ENCODE results near the gene NIPAL1. TPM values are rescaled to one million over a fixed set of nuclear protein-coding genes. Genes with fewer than 3 reads are reported as not detected.

Gene NIPAL1
- total RNA-seq, 1 donor from 2014 or later: 17.6 TPM

- no peak for TF ChIP-seq CTCF (IDR thresholded peaks at IDR 0.05; ENCODE audit: unreplicated experiment)
- H3K27me3 Mint-ChIP-seq: peaks cover 1% of the 10 kb centered on the region
- no peak for DNase-seq (ENCODE audit: low spot score, unreplicated experiment)
- H3K27ac Mint-ChIP-seq: no peak overlapping the region
- H3K4me3 Mint-ChIP-seq (ENCODE audit: low read depth): no peak overlapping the region
- peaks cover 1% of the 10 kb centered on the region for H3K36me3 Mint-ChIP-seq (ENCODE audit: insufficient read depth)
- H3K4me1 Mint-ChIP-seq (ENCODE audit: low read depth): peaks cover 35% of the 10 kb centered on the region
- H3K9me3 Mint-ChIP-seq (ENCODE audit: low read depth): peaks cover under 1% of the 10 kb centered on the region
Measured at GRCh38 chr4:48044298-48044697, 27.7 kb downstream of the NIPAL1 start.

GRCh38 chr4:48046059-48046458 is 29.5 kb downstream of the NIPAL1 start:
- Mint-ChIP-seq H3K27ac (no peak overlapping the region), H3K27me3 (peaks cover 4% of the 10 kb centered on the region), H3K9me3 (ENCODE audit: low read depth) (peaks cover 3% of the 10 kb centered on the region), H3K4me3 (ENCODE audit: low read depth) (no peak overlapping the region), H3K4me1 (ENCODE audit: low read depth) (peaks cover 35% of the 10 kb centered on the region), H3K36me3 (ENCODE audit: insufficient read depth) (no peaks in the 10 kb centered on the region)
- no peak for TF ChIP-seq CTCF (IDR thresholded peaks at IDR 0.05; ENCODE audit: unreplicated experiment)
- DNase-seq (ENCODE audit: low spot score, unreplicated experiment): no peak

- Mint-ChIP-seq H3K4me1 (ENCODE audit: low read depth) (peaks cover 28% of the 10 kb centered on the region), H3K4me3 (ENCODE audit: low read depth) (no peak overlapping the region), H3K27ac (peak overlapping the region; percentile 54), H3K9me3 (ENCODE audit: low read depth) (peaks cover 3% of the 10 kb centered on the region), H3K36me3 (ENCODE audit: insufficient read depth) (no peaks in the 10 kb centered on the region), H3K27me3 (peaks cover 4% of the 10 kb centered on the region)
- DNase-seq (ENCODE audit: low spot score, unreplicated experiment): no peak
- no peak for TF ChIP-seq CTCF (IDR thresholded peaks at IDR 0.05; ENCODE audit: unreplicated experiment)
Measured at GRCh38 chr4:48047421-48047844, 30.9 kb downstream of the NIPAL1 start.

GRCh38 chr4:48047896-48048295 is 31.3 kb downstream of the NIPAL1 start:
- DNase-seq (ENCODE audit: low spot score, unreplicated experiment): no peak
- Mint-ChIP-seq H3K9me3 (ENCODE audit: low read depth) (peaks cover 3% of the 10 kb centered on the region), H3K4me3 (ENCODE audit: low read depth) (no peak overlapping the region), H3K27ac (no peak overlapping the region), H3K36me3 (ENCODE audit: insufficient read depth) (no peaks in the 10 kb centered on the region), H3K27me3 (peaks cover 4% of the 10 kb centered on the region), H3K4me1 (ENCODE audit: low read depth) (peaks cover 24% of the 10 kb centered on the region)
- no peak for TF ChIP-seq CTCF (IDR thresholded peaks at IDR 0.05; ENCODE audit: unreplicated experiment)

GRCh38 chr4:48049483-48049882 is 32.9 kb downstream of the NIPAL1 start:
- Mint-ChIP-seq H3K4me1 (ENCODE audit: low read depth) (peaks cover 14% of the 10 kb centered on the region), H3K27ac (no peak overlapping the region), H3K4me3 (ENCODE audit: low read depth) (no peak overlapping the region), H3K9me3 (ENCODE audit: low read depth) (peaks cover 3% of the 10 kb centered on the region), H3K36me3 (ENCODE audit: insufficient read depth) (no peaks in the 10 kb centered on the region), H3K27me3 (peaks cover 4% of the 10 kb centered on the region)
- no peak for DNase-seq (ENCODE audit: low spot score, unreplicated experiment)
- no peak for TF ChIP-seq CTCF (IDR thresholded peaks at IDR 0.05; ENCODE audit: unreplicated experiment)

Data from progenitor cell of endocrine pancreas (in vitro differentiated cells).